HG02943 (cell line): ENCODE data around the gene SPATA2.
"Not testable (repeated sequence)": the region's sequence is repeated elsewhere in the genome, so short reads cannot be mapped to it uniquely, and the experiment has no call there.

Experiments used
- ATAC-seq: cut with Tn5 transposase; IDR thresholded peaks from one replicate; pipeline ENCODE4 v1.9.1; 2021; ENCODE audit warnings: mild to moderate bottlenecking, low read depth, moderate library complexity; ENCODE audit not compliant: unreplicated experiment

The SPATA2 gene

DNA sequence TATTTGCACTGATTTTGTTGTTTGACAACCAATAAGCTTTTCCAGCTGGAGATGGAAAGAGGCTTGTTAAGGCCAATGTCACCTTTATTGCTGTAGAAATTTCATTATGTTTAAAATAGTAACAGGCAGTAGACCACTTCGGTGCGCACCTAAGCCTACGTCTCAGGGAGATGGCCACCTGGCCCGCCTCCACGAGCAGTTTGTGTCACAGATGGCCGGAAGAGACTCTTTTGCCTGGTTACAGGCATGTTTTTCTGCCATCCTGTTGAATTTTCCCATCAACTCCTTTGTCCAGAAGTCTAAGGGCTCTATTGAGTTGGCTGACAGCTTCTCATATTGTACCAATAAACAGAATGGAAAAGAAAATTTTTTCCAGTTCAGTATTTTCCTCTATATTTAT lies 51.7 kb downstream of the SPATA2 start:
- ATAC-seq = no peak

DNA sequence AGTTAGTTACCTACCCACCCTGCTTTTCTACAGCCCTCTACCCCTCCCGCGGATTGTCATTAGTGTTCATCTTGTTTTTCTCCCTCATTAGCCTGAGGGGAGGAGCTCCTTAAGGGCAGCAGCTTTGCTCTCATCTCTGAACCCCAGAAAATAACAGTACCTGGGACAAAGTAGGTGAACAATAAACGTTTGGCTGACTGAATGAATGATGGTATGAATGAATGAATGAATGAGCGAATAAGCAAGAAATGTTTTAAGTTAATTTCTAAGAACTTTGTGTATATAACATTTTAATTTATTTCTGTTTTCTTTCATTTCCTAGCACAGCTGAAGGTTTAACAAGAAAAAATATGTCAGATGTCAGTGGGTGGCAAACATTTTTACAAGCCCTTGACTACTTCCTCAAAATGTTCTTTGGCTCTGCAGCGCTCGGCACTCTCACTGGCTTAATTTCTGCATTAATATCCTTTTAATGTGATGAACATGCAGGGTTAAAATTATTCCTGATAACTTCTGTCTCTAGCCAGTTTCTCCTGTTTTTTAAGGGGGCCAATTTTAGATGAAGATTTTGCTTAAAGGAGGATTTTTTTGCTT lies 52.6 kb downstream of the SPATA2 start:
- no peak for ATAC-seq

DNA sequence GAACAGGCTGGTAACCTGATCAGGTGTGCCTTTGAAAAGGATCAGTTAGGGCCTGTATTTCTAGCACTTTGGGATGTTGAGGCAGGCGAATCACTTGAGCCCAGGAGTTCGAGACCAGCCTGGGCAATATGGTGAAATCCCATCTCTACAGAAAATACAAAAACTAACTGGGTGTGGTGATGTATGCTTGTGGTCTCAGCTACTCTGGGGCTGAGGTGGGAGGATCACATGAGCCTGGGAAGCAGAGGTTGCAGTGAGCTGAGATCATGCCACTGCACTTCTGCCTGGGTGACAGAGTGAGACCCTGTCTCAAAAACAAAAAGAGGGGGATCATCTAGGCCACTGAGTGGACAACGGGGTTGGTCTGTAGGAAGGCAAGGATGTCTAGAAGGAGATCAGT lies 54.1 kb downstream of the SPATA2 start:
- ATAC-seq = not testable (repeated sequence)

DNA sequence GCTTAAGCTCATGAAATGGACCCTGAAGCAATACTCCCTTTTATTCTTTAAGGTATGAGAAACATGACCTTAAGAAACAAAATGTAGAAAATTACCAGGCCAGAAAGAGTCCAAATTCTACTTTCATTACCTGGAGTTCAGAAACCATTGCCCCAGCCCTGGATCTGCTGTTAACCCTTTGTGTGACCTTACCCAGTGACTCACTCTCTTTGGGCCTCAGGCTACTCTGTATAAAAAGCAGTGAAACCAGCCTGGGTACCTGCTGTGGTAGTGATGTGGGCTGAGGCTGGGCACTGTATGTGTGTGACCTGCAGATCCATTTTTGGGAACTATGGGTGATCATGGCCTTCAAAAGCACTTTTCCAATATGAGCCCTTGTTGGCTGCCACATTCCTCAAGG lies 55.5 kb downstream of the SPATA2 start:
- ATAC-seq = no peak

DNA sequence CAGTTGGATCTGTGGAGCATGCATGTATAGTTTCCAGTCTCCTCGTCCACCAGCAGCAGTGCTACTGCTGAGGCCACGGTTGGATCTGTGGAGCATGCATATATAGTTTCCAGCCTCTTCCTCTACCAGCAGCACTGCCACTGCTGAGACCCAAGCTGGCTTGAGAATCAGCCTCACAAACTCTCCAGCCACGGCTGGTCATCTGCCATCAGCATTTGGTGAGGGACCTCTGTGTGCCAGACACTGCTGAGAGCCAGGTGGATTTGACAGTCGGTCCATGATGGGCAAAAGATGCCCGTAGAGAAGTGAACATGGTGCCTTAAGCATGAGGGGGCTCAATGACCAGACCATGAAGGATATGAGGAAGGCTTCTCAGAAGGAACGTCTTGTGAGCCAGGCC lies 56.3 kb downstream of the SPATA2 start:
- no peak for ATAC-seq

DNA sequence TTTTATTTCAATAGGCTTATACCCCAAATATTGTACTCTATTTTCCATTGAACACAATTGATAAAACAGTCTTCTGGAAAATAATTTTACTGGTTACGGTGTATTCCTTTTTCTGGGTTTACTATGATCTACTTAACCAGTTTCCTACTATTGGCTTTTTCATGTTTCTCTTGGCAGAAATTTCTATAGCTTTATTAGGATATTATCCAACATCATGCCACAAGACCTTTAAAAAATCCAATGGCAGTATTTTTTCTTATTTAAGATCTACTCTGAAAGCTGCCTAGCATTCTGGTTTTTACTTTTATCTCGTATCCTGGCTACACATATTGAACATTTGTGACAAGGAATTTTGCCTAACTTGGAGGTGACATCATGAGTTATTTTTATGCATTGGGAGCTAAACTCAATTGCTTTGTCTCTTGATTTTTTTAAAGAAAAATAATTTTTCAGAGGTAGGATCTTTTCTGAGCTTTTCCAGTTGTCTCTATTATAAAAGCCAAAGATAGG lies 57.2 kb downstream of the SPATA2 start:
- ATAC-seq = no peak

DNA sequence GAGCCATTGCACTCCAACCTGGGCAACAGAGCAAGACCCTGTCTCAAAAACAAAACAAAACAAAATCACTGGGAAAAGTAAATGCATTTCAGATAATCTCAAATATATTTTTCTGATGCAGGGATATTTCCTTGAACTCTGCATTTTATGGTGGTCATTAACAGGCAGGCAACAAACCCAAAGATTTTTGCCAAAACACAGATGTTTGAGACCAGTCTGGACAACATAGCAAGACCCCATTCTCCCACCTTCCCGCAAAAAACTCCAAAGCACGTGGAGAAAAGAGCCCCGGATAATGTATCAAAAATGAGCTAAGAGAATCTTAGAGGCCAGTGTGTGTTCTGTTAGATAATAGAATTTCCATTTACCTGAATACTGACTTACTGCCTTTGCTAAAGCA lies 58.4 kb downstream of the SPATA2 start:
- no peak for ATAC-seq

DNA sequence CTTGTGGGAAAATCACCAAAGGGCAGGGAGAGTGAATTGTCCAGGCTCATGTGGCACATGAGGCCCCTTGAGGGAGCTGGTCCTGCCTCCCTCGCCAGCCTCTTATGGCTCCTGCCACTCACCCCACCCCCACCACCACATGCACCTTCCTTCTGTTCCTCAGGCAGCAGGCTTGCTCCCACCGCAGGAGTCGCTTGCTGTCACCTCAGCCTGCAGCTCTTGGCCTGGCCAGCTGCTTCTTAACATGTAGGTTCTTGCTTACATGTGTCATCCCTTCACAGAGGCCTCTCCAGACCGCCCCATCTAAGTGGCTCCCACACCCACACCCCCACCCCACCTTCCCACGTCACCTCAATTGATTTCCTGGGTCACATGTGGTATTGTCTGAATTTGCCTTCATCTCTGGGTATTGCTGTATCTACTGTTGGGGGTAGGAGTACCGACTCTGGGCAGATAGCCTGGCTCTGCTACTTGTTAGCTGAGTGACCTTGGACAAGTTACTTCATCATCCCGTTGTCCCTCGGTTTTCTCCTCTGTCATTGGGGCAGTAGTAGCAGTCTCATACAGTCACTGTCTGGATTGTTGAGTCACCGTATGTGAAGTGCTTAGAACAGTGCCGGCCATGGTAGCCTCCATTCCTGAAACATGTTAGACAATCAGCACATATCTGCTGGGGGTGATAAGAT lies 61.0 kb downstream of the SPATA2 start:
- ATAC-seq = no peak

DNA sequence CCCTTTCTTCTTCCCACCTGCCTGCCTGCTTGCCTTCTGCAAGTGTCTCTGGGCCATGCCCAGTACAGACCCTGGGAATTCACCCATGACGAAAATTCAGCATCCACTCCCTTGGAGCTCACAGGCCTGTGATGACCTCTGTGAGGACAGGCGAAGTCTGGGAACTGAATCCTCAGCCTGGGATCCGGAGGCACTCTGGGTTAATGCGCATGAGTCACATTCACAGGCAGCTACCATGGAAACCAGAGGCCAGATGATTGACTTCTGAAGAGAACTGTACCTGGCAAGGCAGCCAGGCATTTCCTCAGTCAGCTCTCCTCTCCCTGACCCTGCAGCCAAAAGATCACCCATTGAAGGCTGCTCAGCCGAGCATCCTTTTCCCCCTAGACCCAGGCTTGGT lies 61.7 kb downstream of the SPATA2 start:
- ATAC-seq = no peak
